CD14-positive monocyte (primary cell): Measurements from ENCODE around the gene PRR20A. TPM values are rescaled to one million over a fixed set of nuclear protein-coding genes. Genes with fewer than 3 reads are reported as not detected.

Experiments used
- DNase-seq, 3 donors: peaks; one replicate each; pipeline ENCODE4 v3.0.0-alpha.2; 2011 to 2022
- H2AFZ ChIP-seq: 2 replicates; pipeline ENCODE4 v1.6.0; 2012; ENCODE audit warnings: mild to moderate bottlenecking, low read depth, low read length, inconsistent platforms; ENCODE audit not compliant: insufficient read depth, poor library complexity, severe bottlenecking
- H3K27ac ChIP-seq, 2 donors: 1 replicate in 1 of 2; 2 replicates in 1 of 2; pipeline ENCODE4 v1.5.1; 2012 to 2013; ENCODE audit warnings: low read length in 2 of 2, control low read depth in 1 of 2, inconsistent platforms in 1 of 2, low read depth in 1 of 2, mild to moderate bottlenecking in 1 of 2
- H3K27me3 ChIP-seq, 2 donors: one replicate each; pipeline versions ENCODE4 v1.6.0 to v1.6.1; 2011 to 2013; ENCODE audit warnings: low read length in 2 of 2; ENCODE audit not compliant: control insufficient read depth in 2 of 2, insufficient read depth in 2 of 2
- H3K36me3 ChIP-seq, 2 donors: replicated peaks in 1 of 2; 1 replicate in 1 of 2; 2 replicates in 1 of 2; pipeline versions ENCODE4 v1.5.1 to v1.6.1; 2012 to 2013; ENCODE audit warnings: low read length in 2 of 2, control low read depth in 1 of 2, inconsistent platforms in 1 of 2, mild to moderate bottlenecking in 1 of 2; ENCODE audit not compliant: insufficient read depth in 2 of 2, control insufficient read depth in 1 of 2
- H3K4me1 ChIP-seq, 2 donors: 1 replicate in 1 of 2; 2 replicates in 1 of 2; pipeline versions ENCODE4 v1.5.1 to v1.6.1; 2012 to 2013; ENCODE audit warnings: low read length in 2 of 2, control low read depth in 1 of 2, inconsistent platforms in 1 of 2, mild to moderate bottlenecking in 1 of 2, moderate library complexity in 1 of 2; ENCODE audit not compliant: insufficient read depth in 2 of 2, control insufficient read depth in 1 of 2
- H3K4me2 ChIP-seq: replicated peaks from 2 replicates; pipeline ENCODE3; 2012; ENCODE audit warnings: low read length, moderate library complexity, mild to moderate bottlenecking; ENCODE audit not compliant: poor library complexity, severe bottlenecking; ENCODE audit errors: extremely low read depth
- H3K4me3 ChIP-seq, 3 experiments: fragments of 200-600 bp in 1 of 3; sonication (generic) in 1 of 3; replicated peaks in 1 of 3; 1 replicate in 2 of 3; 2 replicates in 1 of 3; pipeline ENCODE4 v1.5.1; 2011 to 2013; ENCODE audit warnings: low read length in 3 of 3, mild to moderate bottlenecking in 3 of 3, control low read depth in 2 of 3, low read depth in 2 of 3, inconsistent platforms in 1 of 3, moderate library complexity in 1 of 3
- H3K79me2 ChIP-seq: 2 replicates; pipeline ENCODE4 v1.6.0; 2012; ENCODE audit warnings: mild to moderate bottlenecking, control low read depth, inconsistent platforms, low read length, moderate library complexity; ENCODE audit not compliant: insufficient read depth
- H3K9ac ChIP-seq: 2 replicates; pipeline ENCODE4 v1.6.0; 2017; ENCODE audit warnings: low read length, mild to moderate bottlenecking; ENCODE audit not compliant: insufficient read depth, poor library complexity, severe bottlenecking
- H3K9me3 ChIP-seq, 2 donors: replicated peaks in 1 of 2; 1 replicate in 1 of 2; 2 replicates in 1 of 2; pipeline versions ENCODE4 v1.5.1 to v1.6.1; 2012 to 2013; ENCODE audit warnings: low read length in 2 of 2, control low read depth in 1 of 2; ENCODE audit not compliant: control insufficient read depth in 1 of 2, insufficient read depth in 1 of 2
- H4K20me1 ChIP-seq: 2 replicates; pipeline ENCODE4 v1.6.0; 2012; ENCODE audit warnings: mild to moderate bottlenecking, low read length, control low read depth, moderate library complexity; ENCODE audit not compliant: insufficient read depth
- H3K27ac Mint-ChIP-seq, 7 donors: one replicate each; pipeline ENCODE4 v1.8.0; 2020; ENCODE audit warnings: mild to moderate bottlenecking in 7 of 7, mixed read lengths in 7 of 7, moderate library complexity in 6 of 7, inconsistent platforms in 2 of 7
- H3K27me3 Mint-ChIP-seq, 3 donors: one replicate each; pipeline ENCODE4 v1.8.0; 2021 to 2022; ENCODE audit warnings: low read depth in 3 of 3, mild to moderate bottlenecking in 3 of 3, mixed read lengths in 3 of 3, moderate library complexity in 3 of 3, inconsistent platforms in 1 of 3
- H3K36me3 Mint-ChIP-seq, 2 donors: one replicate each; pipeline ENCODE4 v1.8.0; 2020; ENCODE audit warnings: mixed read lengths in 2 of 2, inconsistent platforms in 1 of 2, mild to moderate bottlenecking in 1 of 2
- H3K4me1 Mint-ChIP-seq: one replicate; pipeline ENCODE4 v1.8.0; 2020; ENCODE audit warnings: mild to moderate bottlenecking, mixed read lengths
- H3K4me3 Mint-ChIP-seq, 2 donors: one replicate each; pipeline ENCODE4 v1.8.0; 2020; ENCODE audit warnings: mild to moderate bottlenecking in 2 of 2, mixed read lengths in 2 of 2, moderate library complexity in 1 of 2
- H3K9me3 Mint-ChIP-seq, 7 donors: one replicate each; pipeline ENCODE4 v1.8.0; 2020 to 2022; ENCODE audit warnings: mixed read lengths in 7 of 7, mild to moderate bottlenecking in 6 of 7, moderate library complexity in 6 of 7, inconsistent platforms in 2 of 7
- CTCF ChIP-seq: fragments of 200-600 bp; IDR thresholded peaks from one replicate; pipeline ENCODE4 v1.8.0; 2022; ENCODE audit warnings: antibody characterized with exemption, mild to moderate bottlenecking
- WGBS: methylation state at CpG from one replicate; pipeline ENCODE4 v1.1.5; 2013; ENCODE audit warnings: missing lambda C conversion rate; ENCODE audit not compliant: insufficient coverage; 5-methylcytosine and 5-hydroxymethylcytosine counted together
- intact Hi-C, 2 donors: fragments of 100-400 bp; cut with micrococcal nuclease; formaldehyde crosslinking; loops; one replicate each; pipeline versions ENCODE4 v1.15.0 to v1.15.1; 2023
- polyA plus RNA-seq, 3 donors: library from polyadenylated mRNA; depleted of rRNA in 1 of 3; unstranded in 2 of 3; stranded (reverse) in 1 of 3; fragments of 300-500 nt in 2 of 3; fragments of >200 nt in 1 of 3; fragmentation: Illumina TruSeq in 2 of 3; gene quantifications; 1 replicate in 2 of 3; 2 replicates in 1 of 3; pipeline ENCODE4 v1.2.3, GENCODE V29; 2012 to 2021

The PRR20A gene
- polyA plus RNA-seq, 3 donors = not detected

GRCh38 chr13:57123681-57124080 lies 17.0 kb upstream of the PRR20A start:
- DNase-seq = no peak
- no peak overlapping the region for H3K27ac Mint-ChIP-seq
- no peaks in the 10 kb centered on the region for H3K36me3 Mint-ChIP-seq

GRCh38 chr13:57128909-57129308 lies 11.8 kb upstream of the PRR20A start:
- DNase-seq = no peak
- Histone ChIP-seq H2AFZ (no peak overlapping the region), H3K27me3 (no peaks in the 10 kb centered on the region), H4K20me1 (no peaks in the 10 kb centered on the region), H3K79me2 (no peaks in the 10 kb centered on the region), H3K27ac (no peak overlapping the region), H3K4me1 (no peaks in the 10 kb centered on the region), H3K4me2 (no peak overlapping the region), H3K4me3 (no peak overlapping the region), H3K9ac (no peak overlapping the region), H3K36me3 (no peaks in the 10 kb centered on the region), H3K9me3 (peaks cover 0 to 6% of the 10 kb centered on the region in 2 donors)
- no peaks in the 10 kb centered on the region for H3K36me3 Mint-ChIP-seq
- H3K27ac Mint-ChIP-seq = no peak overlapping the region
- H3K4me1 Mint-ChIP-seq = no peaks in the 10 kb centered on the region
- 100% methylated on average over 1 of the region's 6 CpGs for WGBS
- TF ChIP-seq CTCF = no peak
- H3K27me3 Mint-ChIP-seq = no peaks in the 10 kb centered on the region
- H3K9me3 Mint-ChIP-seq = peaks cover 0 to 8% (median 0%) of the 10 kb centered on the region in 7 donors
- no peak overlapping the region for H3K4me3 Mint-ChIP-seq
- intact Hi-C loops = no loop called here

More at GRCh38 chr13:57123681-57124080, 17.0 kb upstream of the PRR20A start:
- no peaks in the 10 kb centered on the region for H3K27me3 Mint-ChIP-seq
- intact Hi-C loops = no loop called here
- peaks cover 0 to 6% (median 3%) of the 10 kb centered on the region in 7 donors for H3K9me3 Mint-ChIP-seq
- Histone ChIP-seq H3K36me3 (no peaks in the 10 kb centered on the region), H4K20me1 (no peaks in the 10 kb centered on the region), H3K4me2 (no peak overlapping the region), H3K9ac (no peak overlapping the region), H3K4me1 (no peaks in the 10 kb centered on the region), H3K27me3 (no peaks in the 10 kb centered on the region), H3K4me3 (no peak overlapping the region), H3K79me2 (no peaks in the 10 kb centered on the region), H3K9me3 (peaks cover 11 to 12% of the 10 kb centered on the region in 2 donors), H3K27ac (no peak overlapping the region), H2AFZ (no peak overlapping the region)
- H3K4me1 Mint-ChIP-seq = no peaks in the 10 kb centered on the region
- H3K4me3 Mint-ChIP-seq = no peak overlapping the region
- no peak for TF ChIP-seq CTCF
- WGBS = no CpG with 5 or more reads among the region's 1 CpG
